Neural progenitor cell (in vitro differentiated cells): ENCODE data around the gene PROX2. TPM values are rescaled to one million over a fixed set of nuclear protein-coding genes. Genes with fewer than 3 reads are reported as not detected.

Source experiments
- DNase-seq: peaks from one replicate; pipeline ENCODE4 v3.0.0-alpha.2; 2016; ENCODE audit warnings: low spot score
- H2AFZ ChIP-seq: fragments of 200-600 bp; sonication (generic); replicated peaks from 2 replicates; pipeline ENCODE4 v1.6.1; 2016; ENCODE audit warnings: antibody characterized with exemption
- H3F3A ChIP-seq: fragments of 200-600 bp; sonication (generic); 2 replicates; pipeline ENCODE4 v1.6.1; 2016; ENCODE audit warnings: antibody characterized with exemption, low read depth
- H3K27ac ChIP-seq: fragments of 200-600 bp; sonication (generic); 2 replicates; pipeline ENCODE4 v1.5.1; 2016; ENCODE audit warnings: mild to moderate bottlenecking
- H3K27me3 ChIP-seq: fragments of 200-600 bp; sonication (generic); 2 replicates; pipeline ENCODE4 v1.6.1; 2016; ENCODE audit warnings: mild to moderate bottlenecking, moderate library complexity
- H3K36me3 ChIP-seq: fragments of 200-600 bp; sonication (generic); 2 replicates; pipeline ENCODE4 v1.5.1; 2016
- H3K4me1 ChIP-seq: fragments of 200-600 bp; sonication (generic); 2 replicates; pipeline ENCODE4 v1.6.1; 2016; ENCODE audit warnings: mixed run types
- H3K4me2 ChIP-seq: fragments of 200-600 bp; sonication (generic); 2 replicates; pipeline ENCODE4 v1.6.1; 2016
- H3K4me3 ChIP-seq: fragments of 200-600 bp; sonication (generic); 2 replicates; pipeline ENCODE4 v1.5.1; 2016
- H3K79me2 ChIP-seq: fragments of 200-600 bp; sonication (generic); 2 replicates; pipeline ENCODE4 v1.6.1; 2016; ENCODE audit warnings: low read depth
- H3K9ac ChIP-seq: fragments of 200-600 bp; sonication (generic); 2 replicates; pipeline ENCODE4 v1.6.1; 2016
- H3K9me3 ChIP-seq: fragments of 200-600 bp; sonication (generic); 2 replicates; pipeline ENCODE4 v1.5.1; 2016; ENCODE audit warnings: low read depth
- H4K20me1 ChIP-seq: fragments of 200-600 bp; sonication (generic); 2 replicates; pipeline ENCODE4 v1.6.1; 2016; ENCODE audit warnings: low read depth
- H3K27ac Mint-ChIP-seq: 3 replicates; pipeline ENCODE4 v1.8.0; 2021; ENCODE audit warnings: mixed read lengths
- H3K27me3 Mint-ChIP-seq: 2 replicates; pipeline ENCODE4 v1.8.0; 2022; ENCODE audit warnings: low read depth, mild to moderate bottlenecking, inconsistent platforms, moderate library complexity, mixed read lengths; ENCODE audit not compliant: insufficient read depth
- H3K36me3 Mint-ChIP-seq: 3 replicates; pipeline ENCODE4 v1.8.0; 2021; ENCODE audit warnings: mixed read lengths
- H3K4me1 Mint-ChIP-seq: 3 replicates; pipeline ENCODE4 v1.8.0; 2021; ENCODE audit warnings: mixed read lengths
- H3K4me3 Mint-ChIP-seq: 3 replicates; pipeline ENCODE4 v1.8.0; 2021; ENCODE audit warnings: mild to moderate bottlenecking, moderate library complexity, mixed read lengths
- H3K9me3 Mint-ChIP-seq: 3 replicates; pipeline ENCODE4 v1.8.0; 2020; ENCODE audit warnings: mixed read lengths
- CTCF ChIP-seq: fragments of 200-600 bp; sonication (generic); IDR thresholded peaks from 2 replicates; pipeline ENCODE4 v1.5.1; 2017; ENCODE audit warnings: antibody characterized with exemption, mild to moderate bottlenecking
- EZH2 ChIP-seq: fragments of 200-600 bp; sonication (generic); IDR thresholded peaks from 2 replicates; pipeline ENCODE4 v1.6.1; 2017; ENCODE audit warnings: antibody characterized with exemption, mild to moderate bottlenecking, moderate library complexity
- EZH2phosphoT487 ChIP-seq: fragments of 200-600 bp; sonication (generic); IDR thresholded peaks from 2 replicates; pipeline ENCODE4 v1.6.1; 2017; ENCODE audit warnings: antibody characterized with exemption
- total RNA-seq: library from RNA; depleted of rRNA; stranded (reverse); fragments of >200 nt; gene quantifications from 2 replicates; pipeline ENCODE4 v1.2.3, GENCODE V29; 2015; ENCODE audit warnings: low replicate concordance

PROX2 gene
- total RNA-seq, 1 donor from 2014 or later: not detected

DNA sequence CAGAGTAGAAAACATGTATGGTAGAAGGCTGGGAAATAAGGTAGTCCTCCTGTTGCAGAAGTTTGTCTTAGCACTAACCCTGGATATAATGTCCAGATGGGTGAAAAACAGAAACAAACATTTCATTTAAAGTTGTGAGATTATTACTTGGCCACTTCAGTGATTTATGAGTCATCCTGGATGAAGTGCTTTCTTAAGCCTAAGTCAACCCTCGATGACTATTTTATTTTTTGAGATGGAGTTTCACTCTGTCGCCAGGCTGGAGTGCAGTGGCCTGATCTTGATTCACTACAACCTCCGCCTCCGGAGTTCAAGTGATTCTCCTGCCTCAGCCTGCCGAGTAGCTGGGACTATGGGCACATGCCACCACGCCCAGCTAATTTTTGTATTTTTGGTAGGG, 15.9 kb upstream of the PROX2 start:
- H3K4me1 ChIP-seq: no peaks in the 10 kb centered on the region
- H2AFZ ChIP-seq: no peak overlapping the region
- no peaks in the 10 kb centered on the region for H3K9me3 ChIP-seq
- no peak overlapping the region for H3K9ac ChIP-seq
- DNase-seq: no peak
- peaks cover 18% of the 10 kb centered on the region for H3K79me2 ChIP-seq
- H3K4me3 Mint-ChIP-seq: no peak overlapping the region
- peaks cover 2% of the 10 kb centered on the region for H3K27me3 Mint-ChIP-seq
- no peak overlapping the region for H3K4me3 ChIP-seq
- H3K4me2 ChIP-seq: no peak overlapping the region
- no peak overlapping the region for H3K27ac ChIP-seq
- TF ChIP-seq EZH2phosphoT487 (no peak), CTCF (no peak), EZH2 (no peak)
- no peaks in the 10 kb centered on the region for H3K9me3 Mint-ChIP-seq
- H3K27ac Mint-ChIP-seq: no peak overlapping the region
- peaks cover 6% of the 10 kb centered on the region for H3K36me3 ChIP-seq
- H3K27me3 ChIP-seq: no peaks in the 10 kb centered on the region
- H3K36me3 Mint-ChIP-seq: peaks cover 38% of the 10 kb centered on the region
- peaks cover 28% of the 10 kb centered on the region for H4K20me1 ChIP-seq
- no peaks in the 10 kb centered on the region for H3K4me1 Mint-ChIP-seq
- no peaks in the 10 kb centered on the region for H3F3A ChIP-seq

DNA sequence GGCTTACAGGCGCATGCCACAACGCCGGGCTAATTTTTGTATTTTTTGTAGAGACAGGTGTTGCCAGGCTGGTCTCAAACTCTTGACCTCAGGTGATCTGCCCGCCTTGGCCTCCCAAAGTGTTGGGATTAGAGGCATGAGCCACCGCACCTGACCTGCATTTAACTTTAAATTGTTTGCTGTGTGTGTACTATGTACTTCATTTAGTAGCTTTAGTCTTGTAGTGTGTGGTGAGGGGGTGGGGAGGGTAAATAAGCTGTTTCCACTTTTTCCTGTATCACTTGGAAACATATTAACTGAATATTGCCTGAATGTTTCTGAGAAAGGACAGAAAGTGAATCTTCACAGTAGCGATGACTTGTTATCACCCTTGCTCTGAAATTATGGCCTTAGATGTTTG, 14.3 kb upstream of the PROX2 start:
- H3K36me3 ChIP-seq: peaks cover 6% of the 10 kb centered on the region

GRCh38 chr14:74888164-74889158, 12.5 kb upstream of the PROX2 start:
- Histone ChIP-seq H3K27ac (no peak overlapping the region), H2AFZ (no peak overlapping the region), H4K20me1 (peaks cover 62% of the 10 kb centered on the region), H3K36me3 (peaks cover under 1% of the 10 kb centered on the region), H3K79me2 (peaks cover 52% of the 10 kb centered on the region), H3K27me3 (no peaks in the 10 kb centered on the region), H3K9ac (no peak overlapping the region), H3K4me2 (no peak overlapping the region), H3F3A (peaks cover 32% of the 10 kb centered on the region), H3K9me3 (no peaks in the 10 kb centered on the region), H3K4me1 (peaks cover 22% of the 10 kb centered on the region), H3K4me3 (no peak overlapping the region)
- H3K27me3 Mint-ChIP-seq: no peaks in the 10 kb centered on the region
- DNase-seq: no peak
- TF ChIP-seq EZH2 (no peak), EZH2phosphoT487 (no peak)
- H3K4me3 Mint-ChIP-seq: no peak overlapping the region
- peaks cover 21% of the 10 kb centered on the region for H3K36me3 Mint-ChIP-seq
- H3K4me1 Mint-ChIP-seq: peaks cover 16% of the 10 kb centered on the region
- no peak overlapping the region for H3K27ac Mint-ChIP-seq
- no peaks in the 10 kb centered on the region for H3K9me3 Mint-ChIP-seq

More for the DNA sequence above, 14.3 kb upstream of the PROX2 start:
- Histone ChIP-seq H3K4me2 (no peak overlapping the region), H3K79me2 (peaks cover 34% of the 10 kb centered on the region), H3K9ac (no peak overlapping the region), H3K27me3 (no peaks in the 10 kb centered on the region), H3F3A (peaks cover 14% of the 10 kb centered on the region), H3K27ac (no peak overlapping the region), H4K20me1 (peaks cover 44% of the 10 kb centered on the region), H3K4me1 (peaks cover 12% of the 10 kb centered on the region), H3K4me3 (no peak overlapping the region), H3K9me3 (no peaks in the 10 kb centered on the region), H2AFZ (no peak overlapping the region)
- no peak for DNase-seq
- Mint-ChIP-seq H3K4me1 (peaks cover 2% of the 10 kb centered on the region), H3K27ac (no peak overlapping the region), H3K4me3 (no peak overlapping the region), H3K36me3 (peaks cover 35% of the 10 kb centered on the region), H3K9me3 (no peaks in the 10 kb centered on the region), H3K27me3 (peaks cover under 1% of the 10 kb centered on the region)
- TF ChIP-seq EZH2: no peak
- TF ChIP-seq EZH2phosphoT487: no peak
- no peak for TF ChIP-seq CTCF

GRCh38 chr14:74886001-74886400, 10.1 kb upstream of the PROX2 start:
- Mint-ChIP-seq H3K36me3 (peaks cover 14% of the 10 kb centered on the region), H3K27ac (peak overlapping the region; percentile 83), H3K4me3 (no peak overlapping the region), H3K27me3 (peaks cover 7% of the 10 kb centered on the region), H3K9me3 (no peaks in the 10 kb centered on the region), H3K4me1 (peaks cover 30% of the 10 kb centered on the region)
- Histone ChIP-seq H3K4me2 (peak overlapping the region; percentile 8), H3K27ac (no peak overlapping the region), H2AFZ (no peak overlapping the region), H3K4me1 (peaks cover 27% of the 10 kb centered on the region), H3K36me3 (no peaks in the 10 kb centered on the region), H4K20me1 (peaks cover 77% of the 10 kb centered on the region), H3K79me2 (peaks cover 69% of the 10 kb centered on the region), H3K27me3 (no peaks in the 10 kb centered on the region), H3K9ac (no peak overlapping the region), H3K4me3 (no peak overlapping the region), H3F3A (peaks cover 34% of the 10 kb centered on the region), H3K9me3 (no peaks in the 10 kb centered on the region)
- TF ChIP-seq CTCF: no peak
- TF ChIP-seq EZH2: no peak
- TF ChIP-seq EZH2phosphoT487: no peak
- peak; percentile 71 for DNase-seq
